Measurements from ENCODE around the gene MICOS13.
"Not testable (repeated sequence)": the region's sequence is repeated elsewhere in the genome, so short reads cannot be mapped to it uniquely, and the experiment has no call there.

MICOS13 gene

GRCh38 chr19:5693195-5694166 is 13.2 kb upstream of the MICOS13 start:
- Histone ChIP-seq H3K9me3 (ENCODE audit: control insufficient read depth in 5 of 5, low read length in 5 of 5) (no peaks in the 10 kb centered on the region), H3K4me3 (ENCODE audit: low read depth in 1 of 5, low read length in 5 of 5) (no peak overlapping the region), H3K27ac (ENCODE audit: low read depth, low read length) (peak overlapping the region; percentile 46), H3K9ac (ENCODE audit: low read length in 5 of 5) (no peak overlapping the region), H3K4me1 (ENCODE audit: control insufficient read depth in 5 of 5, insufficient read depth in 5 of 5, low read length in 5 of 5) (peaks cover 0 to 28% (median 23%) of the 10 kb centered on the region in 5 donors), H3K27me3 (ENCODE audit: control insufficient read depth in 5 of 5, insufficient read depth in 4 of 5, low read length in 5 of 5) (no peaks in the 10 kb centered on the region), H3K36me3 (ENCODE audit: control insufficient read depth in 5 of 5, insufficient read depth in 5 of 5, low read length in 5 of 5) (peaks cover 0 to 66% (median 61%) of the 10 kb centered on the region in 5 donors)

GRCh38 chr19:5692723-5693194 is 12.4 kb upstream of the MICOS13 start:
- no peaks in the 10 kb centered on the region for H3K27me3 ChIP-seq (ENCODE audit: control insufficient read depth in 5 of 5, insufficient read depth in 4 of 5, low read length in 5 of 5)
- H3K36me3 ChIP-seq (ENCODE audit: control insufficient read depth in 5 of 5, insufficient read depth in 5 of 5, low read length in 5 of 5): peaks cover 0 to 61% (median 56%) of the 10 kb centered on the region in 5 donors
- no peak overlapping the region for H3K4me3 ChIP-seq (ENCODE audit: low read depth in 1 of 5, low read length in 5 of 5)
- peak overlapping the region in 1 of 5 donors; percentile 81 for H3K9ac ChIP-seq (ENCODE audit: low read length in 5 of 5)
- peaks cover 0 to 28% (median 23%) of the 10 kb centered on the region in 5 donors for H3K4me1 ChIP-seq (ENCODE audit: control insufficient read depth in 5 of 5, insufficient read depth in 5 of 5, low read length in 5 of 5)
- H3K27ac ChIP-seq (ENCODE audit: low read depth, low read length): peak overlapping the region; percentile 46
- no peaks in the 10 kb centered on the region for H3K9me3 ChIP-seq (ENCODE audit: control insufficient read depth in 5 of 5, low read length in 5 of 5)

- H3K4me3 ChIP-seq (ENCODE audit: low read depth in 1 of 5, low read length in 5 of 5): peak overlapping the region in 2 of 5 donors; percentile 83 to 88
- H3K27me3 ChIP-seq (ENCODE audit: control insufficient read depth in 5 of 5, insufficient read depth in 4 of 5, low read length in 5 of 5): no peaks in the 10 kb centered on the region
Measured at GRCh38 chr19:5691822-5692722, 11.8 kb upstream of the MICOS13 start.

GRCh38 chr19:5690955-5691821 is 10.9 kb upstream of the MICOS13 start:
- Histone ChIP-seq H3K36me3 (ENCODE audit: control insufficient read depth in 5 of 5, insufficient read depth in 5 of 5, low read length in 5 of 5) (peaks cover 0 to 47% (median 44%) of the 10 kb centered on the region in 5 donors), H3K4me1 (ENCODE audit: control insufficient read depth in 5 of 5, insufficient read depth in 5 of 5, low read length in 5 of 5) (peaks cover 0 to 41% (median 36%) of the 10 kb centered on the region in 5 donors), H3K27me3 (ENCODE audit: control insufficient read depth in 5 of 5, insufficient read depth in 4 of 5, low read length in 5 of 5) (no peaks in the 10 kb centered on the region), H3K9ac (ENCODE audit: low read length in 5 of 5) (peak overlapping the region; percentile 26 to 90 (median 86)), H3K9me3 (ENCODE audit: control insufficient read depth in 5 of 5, low read length in 5 of 5) (no peaks in the 10 kb centered on the region), H3K27ac (ENCODE audit: low read depth, low read length) (peak overlapping the region; percentile 86), H3K4me3 (ENCODE audit: low read depth in 1 of 5, low read length in 5 of 5) (peak overlapping the region; percentile 80 to 94 (median 86))

More at GRCh38 chr19:5691822-5692722, 11.8 kb upstream of the MICOS13 start:
- peak overlapping the region in 1 of 5 donors; percentile 81 for H3K9ac ChIP-seq (ENCODE audit: low read length in 5 of 5)
- peaks cover 0 to 55% (median 53%) of the 10 kb centered on the region in 5 donors for H3K36me3 ChIP-seq (ENCODE audit: control insufficient read depth in 5 of 5, insufficient read depth in 5 of 5, low read length in 5 of 5)
- peaks cover 0 to 33% (median 28%) of the 10 kb centered on the region in 5 donors for H3K4me1 ChIP-seq (ENCODE audit: control insufficient read depth in 5 of 5, insufficient read depth in 5 of 5, low read length in 5 of 5)
- no peaks in the 10 kb centered on the region for H3K9me3 ChIP-seq (ENCODE audit: control insufficient read depth in 5 of 5, low read length in 5 of 5)
- H3K27ac ChIP-seq (ENCODE audit: low read depth, low read length): peak overlapping the region; percentile 46

GRCh38 chr19:5690125-5690954 is 10.0 kb upstream of the MICOS13 start, which contains the start of gene RPL36:
RPL36 (plus strand) TSS chr19:5690295; CDS start chr19:5690508, 213 bp downstream.
- Histone ChIP-seq H3K4me1 (ENCODE audit: control insufficient read depth in 5 of 5, insufficient read depth in 5 of 5, low read length in 5 of 5) (peaks cover 0 to 43% (median 39%) of the 10 kb centered on the region in 5 donors), H3K4me3 (ENCODE audit: low read depth in 1 of 5, low read length in 5 of 5) (peak within 1 kb of the TSS; percentile 80 to 94 (median 86)), H3K9me3 (ENCODE audit: control insufficient read depth in 5 of 5, low read length in 5 of 5) (no peaks in the 10 kb centered on the region), H3K27me3 (ENCODE audit: control insufficient read depth in 5 of 5, insufficient read depth in 4 of 5, low read length in 5 of 5) (no peaks in the 10 kb centered on the region), H3K9ac (ENCODE audit: low read length in 5 of 5) (peak within 1 kb of the TSS; percentile 26 to 90 (median 86)), H3K27ac (ENCODE audit: low read depth, low read length) (peak within 1 kb of the TSS; percentile 86), H3K36me3 (ENCODE audit: control insufficient read depth in 5 of 5, insufficient read depth in 5 of 5, low read length in 5 of 5) (peaks cover 0 to 38% (median 36%) of the 10 kb centered on the region in 5 donors)

GRCh38 chr19:5688262-5688881 is 8.1 kb upstream of the MICOS13 start:
- not testable (repeated sequence) for H3K27ac ChIP-seq (ENCODE audit: low read depth, low read length); H3K27me3 ChIP-seq (ENCODE audit: control insufficient read depth in 5 of 5, insufficient read depth in 4 of 5, low read length in 5 of 5); H3K4me3 ChIP-seq (ENCODE audit: low read depth in 1 of 5, low read length in 5 of 5); H3K9ac ChIP-seq (ENCODE audit: low read length in 5 of 5); H3K9me3 ChIP-seq (ENCODE audit: control insufficient read depth in 5 of 5, low read length in 5 of 5)
- peaks cover 0 to 18% (median 16%) of the 10 kb centered on the region in 5 donors for H3K36me3 ChIP-seq (ENCODE audit: control insufficient read depth in 5 of 5, insufficient read depth in 5 of 5, low read length in 5 of 5)
- peaks cover 0 to 43% (median 39%) of the 10 kb centered on the region in 5 donors for H3K4me1 ChIP-seq (ENCODE audit: control insufficient read depth in 5 of 5, insufficient read depth in 5 of 5, low read length in 5 of 5)

GRCh38 chr19:5687360-5688198 is 7.3 kb upstream of the MICOS13 start:
- H3K27ac ChIP-seq (ENCODE audit: low read depth, low read length): no peak overlapping the region

More at GRCh38 chr19:5687360-5688198, 7.3 kb upstream of the MICOS13 start:
- H3K4me1 ChIP-seq (ENCODE audit: control insufficient read depth in 5 of 5, insufficient read depth in 5 of 5, low read length in 5 of 5): peaks cover 0 to 43% (median 37%) of the 10 kb centered on the region in 5 donors
- peak overlapping the region in 4 of 5 donors; percentile 36 to 73 (median 58) for H3K4me3 ChIP-seq (ENCODE audit: low read depth in 1 of 5, low read length in 5 of 5)
- H3K9ac ChIP-seq (ENCODE audit: low read length in 5 of 5): peak overlapping the region in 1 of 5 donors; percentile 47
- peaks cover 0 to 10% (median 8%) of the 10 kb centered on the region in 5 donors for H3K36me3 ChIP-seq (ENCODE audit: control insufficient read depth in 5 of 5, insufficient read depth in 5 of 5, low read length in 5 of 5)
- no peaks in the 10 kb centered on the region for H3K9me3 ChIP-seq (ENCODE audit: control insufficient read depth in 5 of 5, low read length in 5 of 5)
- H3K27me3 ChIP-seq (ENCODE audit: control insufficient read depth in 5 of 5, insufficient read depth in 4 of 5, low read length in 5 of 5): no peaks in the 10 kb centered on the region
